PC-9 (cell line): Measurements from ENCODE around the gene DHRS4. TPM values are rescaled to one million over a fixed set of nuclear protein-coding genes. Genes with fewer than 3 reads are reported as not detected.
A peak's percentile ranks its signal among the peaks of the same experiment; 100 is the strongest.
"Not testable (repeated sequence)": the region's sequence is repeated elsewhere in the genome, so short reads cannot be mapped to it uniquely, and the experiment has no call there.

ENCODE experiments used
- BruUV-seq: library from RNA; stranded (reverse); fragments of 400-500 nt; replicated peaks from 2 replicates; lab custom pipeline; 2021; lab: Mats Ljungman, UMichigan
- CTCF ChIA-PET: fragments of 300-600 bp; sonication (Branson Sonifier 250); formaldehyde crosslinking; loops from one replicate; lab custom pipeline; 2022; ENCODE audit warnings: antibody characterized with exemption; lab: Charles Lee
- POLR2A ChIA-PET: fragments of 300-600 bp; sonication (Branson Sonifier 250); formaldehyde crosslinking; loops from one replicate; lab custom pipeline; 2022; ENCODE audit warnings: antibody characterized with exemption; ENCODE audit not compliant: unreplicated experiment; lab: Charles Lee
- DNase-seq, 2 experiments: peaks; one replicate each; pipeline versions ENCODE4 v3.0.0 to v3.0.0-alpha.2; 2015 to 2022; ENCODE audit warnings: mixed read lengths in 1 of 2
- H2AFZ ChIP-seq: fragments of 200-600 bp; sonication (generic); 2 replicates; pipeline ENCODE4 v1.8.1; 2017; ENCODE audit warnings: antibody characterized with exemption
- H3F3A ChIP-seq: fragments of 200-600 bp; sonication (generic); 2 replicates; pipeline ENCODE4 v1.8.1; 2017; ENCODE audit warnings: antibody characterized with exemption, mild to moderate bottlenecking, low read depth; ENCODE audit not compliant: insufficient read depth
- H3K27ac ChIP-seq: fragments of 200-600 bp; sonication (generic); 2 replicates; pipeline ENCODE4 v1.6.1; 2016; ENCODE audit warnings: mixed run types
- H3K27me3 ChIP-seq: fragments of 200-600 bp; sonication (generic); 2 replicates; pipeline ENCODE4 v1.6.1; 2016; ENCODE audit warnings: low read depth, mixed run types; ENCODE audit not compliant: insufficient read depth
- H3K36me3 ChIP-seq: fragments of 200-600 bp; sonication (generic); 2 replicates; pipeline ENCODE4 v1.6.1; 2016; ENCODE audit warnings: low read depth, mixed run types
- H3K4me1 ChIP-seq: fragments of 200-600 bp; sonication (generic); replicated peaks from 2 replicates; pipeline ENCODE4 v1.6.1; 2016; ENCODE audit warnings: mixed run types; ENCODE audit not compliant: insufficient read depth
- H3K4me2 ChIP-seq: fragments of 200-600 bp; sonication (generic); 2 replicates; pipeline ENCODE4 v1.6.1; 2017; ENCODE audit warnings: mixed run types
- H3K4me3 ChIP-seq: fragments of 200-600 bp; sonication (generic); 2 replicates; pipeline ENCODE4 v1.6.1; 2016; ENCODE audit warnings: mixed run types
- H3K79me2 ChIP-seq: fragments of 200-600 bp; sonication (generic); 2 replicates; pipeline ENCODE4 v1.6.1; 2017; ENCODE audit warnings: low read depth, mixed run types
- H3K9me2 ChIP-seq: fragments of 200-600 bp; sonication (generic); 2 replicates; pipeline ENCODE4 v1.8.1; 2017; ENCODE audit warnings: mild to moderate bottlenecking; ENCODE audit not compliant: insufficient read depth
- H3K9me3 ChIP-seq: fragments of 200-600 bp; sonication (generic); 2 replicates; pipeline ENCODE4 v1.8.1; 2016; ENCODE audit warnings: low read depth; ENCODE audit not compliant: insufficient read depth
- H4K20me1 ChIP-seq: fragments of 200-600 bp; sonication (generic); 2 replicates; pipeline ENCODE4 v1.8.1; 2017; ENCODE audit not compliant: insufficient read depth
- CTCF ChIP-seq: fragments of 200-600 bp; sonication (generic); conservative IDR thresholded peaks from 2 replicates; pipeline ENCODE4 v1.6.1; 2017; ENCODE audit warnings: mixed run types, antibody characterized with exemption, mild to moderate bottlenecking, moderate library complexity
- intact Hi-C: fragments of 100-400 bp; cut with micrococcal nuclease; formaldehyde crosslinking; loops from one replicate; pipeline ENCODE4 v1.10.0; 2022; ENCODE audit not compliant: unreplicated experiment
- total RNA-seq: library from RNA; stranded (reverse); gene quantifications from 2 replicates; pipeline ENCODE4 v1.2.3, GENCODE V29; 2021

DHRS4 gene
- total RNA-seq, 1 experiment from 2014 or later: 17.6 TPM

GRCh38 chr14:23969481-23970282 is 16.1 kb downstream of the DHRS4 start:
- peak in 1 of 2 experiments; percentile 12 for DNase-seq
- H3K36me3 ChIP-seq, H3K9me3 ChIP-seq, H3K4me1 ChIP-seq, H4K20me1 ChIP-seq, BruUV-seq, intact Hi-C loops, POLR2A ChIA-PET, H3K27me3 ChIP-seq, H3K79me2 ChIP-seq, H3K4me3 ChIP-seq, H3F3A ChIP-seq, H3K9me2 ChIP-seq, H3K4me2 ChIP-seq, H2AFZ ChIP-seq, H3K27ac ChIP-seq: not testable (repeated sequence)
- CTCF ChIA-PET: interaction anchor here (0.6 to 0.7 kb wide), 2 partner anchors 164 to 241 kb away, joined by 3 to 4 read pairs; no protein-coding TSS in a partner anchor

GRCh38 chr14:23970283-23970659 is 16.7 kb downstream of the DHRS4 start:
- H3K9me3 ChIP-seq, intact Hi-C loops, H4K20me1 ChIP-seq, H3K36me3 ChIP-seq, BruUV-seq, H3K27ac ChIP-seq, H3K4me1 ChIP-seq, H3K79me2 ChIP-seq, H3K9me2 ChIP-seq, H3K4me3 ChIP-seq, DNase-seq, H3F3A ChIP-seq, H2AFZ ChIP-seq, H3K27me3 ChIP-seq, H3K4me2 ChIP-seq: not testable (repeated sequence)
- CTCF ChIA-PET: interaction anchor here (0.7 kb wide), 1 partner anchor 163 kb away, joined by 3 read pairs; no protein-coding TSS in a partner anchor
- POLR2A ChIA-PET: interaction anchor here (0.9 kb wide), 1 partner anchor 81 kb away, joined by 18 read pairs; no protein-coding TSS in a partner anchor

- H3K4me2 ChIP-seq, H3K9me2 ChIP-seq, CTCF ChIA-PET, H3K36me3 ChIP-seq, H3K9me3 ChIP-seq, H3F3A ChIP-seq, H3K4me3 ChIP-seq, H3K27ac ChIP-seq, POLR2A ChIA-PET, intact Hi-C loops, H3K4me1 ChIP-seq, BruUV-seq, H3K27me3 ChIP-seq, H4K20me1 ChIP-seq, H2AFZ ChIP-seq, DNase-seq, H3K79me2 ChIP-seq: not testable (repeated sequence)
These were observed 19.6 kb downstream of the DHRS4 start for GRCh38 chr14:23973178-23973577.

GRCh38 chr14:23974041-23974440 is 20.5 kb downstream of the DHRS4 start:
- intact Hi-C loops: loop anchor here (1.0 kb wide), 1 partner anchor 40 kb away; no protein-coding TSS in a partner anchor
- H3K27me3 ChIP-seq, CTCF ChIA-PET, POLR2A ChIA-PET, DNase-seq, H2AFZ ChIP-seq, H3K9me3 ChIP-seq, H3K4me2 ChIP-seq, H3K4me1 ChIP-seq, H3F3A ChIP-seq, H3K79me2 ChIP-seq, H3K9me2 ChIP-seq, H4K20me1 ChIP-seq, H3K4me3 ChIP-seq, H3K27ac ChIP-seq, BruUV-seq, H3K36me3 ChIP-seq: not testable (repeated sequence)

- H3K9me2 ChIP-seq, H2AFZ ChIP-seq, intact Hi-C loops, H4K20me1 ChIP-seq, H3K27me3 ChIP-seq, H3K9me3 ChIP-seq, H3K4me3 ChIP-seq, H3K4me2 ChIP-seq, H3K36me3 ChIP-seq, H3K79me2 ChIP-seq, H3F3A ChIP-seq, H3K4me1 ChIP-seq, H3K27ac ChIP-seq, DNase-seq, BruUV-seq, CTCF ChIA-PET: not testable (repeated sequence)
- POLR2A ChIA-PET: interaction anchor here (0.5 to 0.6 kb wide), 2 partner anchors 70 to 74 kb away, joined by 3 read pairs; partner anchors contain the start of gene CARMIL3
- TF ChIP-seq CTCF: peak; percentile 46; the same call in 1 of the 2 replicates
These were observed 23.6 kb downstream of the DHRS4 start for GRCh38 chr14:23977208-23977607.

- H3K27me3 ChIP-seq, H2AFZ ChIP-seq, H3K9me2 ChIP-seq, H3K9me3 ChIP-seq, POLR2A ChIA-PET, intact Hi-C loops, H3K79me2 ChIP-seq, BruUV-seq, H3K27ac ChIP-seq, H3K4me3 ChIP-seq, H3K4me2 ChIP-seq, CTCF ChIA-PET, DNase-seq, H4K20me1 ChIP-seq, H3K36me3 ChIP-seq: not testable (repeated sequence)
- Histone ChIP-seq H3K4me1 (peaks cover 15% of the 10 kb centered on the region), H3F3A (peaks cover 15% of the 10 kb centered on the region)
These were observed 28.6 kb downstream of the DHRS4 start for GRCh38 chr14:23981951-23982813.
